Measurements from ENCODE around the gene GOLGA7B.

DNA sequence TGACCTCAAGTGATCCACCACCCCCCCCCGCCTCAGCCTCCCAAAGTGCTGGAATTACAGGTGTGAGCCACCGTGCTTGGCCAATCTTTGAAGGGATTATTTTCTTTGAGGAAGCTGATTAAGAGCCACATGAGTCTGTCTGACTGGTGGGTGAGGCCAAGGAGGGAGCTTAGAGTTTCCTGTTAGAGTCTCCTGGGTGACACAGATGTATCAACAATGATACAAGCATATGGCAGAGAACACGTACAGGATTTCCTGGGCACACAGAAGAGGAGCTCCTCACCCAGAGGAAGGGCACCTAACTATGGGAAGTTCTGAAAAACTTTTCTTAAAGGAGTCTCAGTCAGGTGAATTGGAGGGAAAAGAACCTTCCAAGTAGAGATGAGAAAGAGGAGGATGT lies 69.4 kb downstream of the GOLGA7B start:
- no peak for TF ChIP-seq CTCF (IDR thresholded peaks at IDR 0.05 in 4 of 5, conservative IDR thresholded peaks at IDR 0.05 in 1 of 5)
- TF ChIP-seq POLR2A (IDR thresholded peaks at IDR 0.05), result no peak
